DOHH2 (cell line): ENCODE measurements around the gene MTFMT.

Experiments used
- EZH2phosphoT487 ChIP-seq: fragments of 200-600 bp; sonication (generic); IDR thresholded peaks from 2 replicates; pipeline ENCODE4 v1.6.1; 2017; ENCODE audit warnings: borderline replicate concordance, mild to moderate bottlenecking, antibody characterized with exemption, low read length, moderate library complexity, mixed read lengths
- TF ChIP-seq, protein P1 (sequence below): fragments of 200-600 bp; sonication (generic); IDR thresholded peaks from one replicate; pipeline ENCODE4 v1.5.1; 2014; ENCODE audit warnings: antibody characterized with exemption, mild to moderate bottlenecking, low read depth, low read length; ENCODE audit not compliant: poor library complexity, severe bottlenecking

DNA sequence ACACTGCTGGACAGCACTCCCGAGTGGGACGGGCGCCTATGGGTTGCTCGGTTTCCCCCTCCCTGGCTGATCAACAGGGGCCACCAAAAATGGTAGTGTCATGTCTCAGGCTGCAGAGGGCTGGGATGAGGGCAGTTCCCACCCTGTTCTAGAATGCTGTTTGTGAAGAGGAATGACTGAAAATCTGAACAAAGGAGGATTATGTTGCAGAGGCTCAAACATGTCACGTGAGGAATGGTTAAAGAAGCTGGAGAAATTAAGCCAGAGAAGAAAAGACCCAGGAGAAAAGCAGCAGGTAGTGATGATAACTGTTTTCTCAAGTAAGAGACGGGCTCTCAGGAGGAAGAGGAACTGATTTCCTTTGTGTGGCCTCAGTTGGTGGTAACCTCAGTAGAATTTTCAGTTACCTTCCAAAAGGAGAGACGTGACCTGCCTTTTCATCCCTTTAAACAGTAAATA, 50.2 kb downstream of the MTFMT start:
- TF ChIP-seq, protein P1, sequence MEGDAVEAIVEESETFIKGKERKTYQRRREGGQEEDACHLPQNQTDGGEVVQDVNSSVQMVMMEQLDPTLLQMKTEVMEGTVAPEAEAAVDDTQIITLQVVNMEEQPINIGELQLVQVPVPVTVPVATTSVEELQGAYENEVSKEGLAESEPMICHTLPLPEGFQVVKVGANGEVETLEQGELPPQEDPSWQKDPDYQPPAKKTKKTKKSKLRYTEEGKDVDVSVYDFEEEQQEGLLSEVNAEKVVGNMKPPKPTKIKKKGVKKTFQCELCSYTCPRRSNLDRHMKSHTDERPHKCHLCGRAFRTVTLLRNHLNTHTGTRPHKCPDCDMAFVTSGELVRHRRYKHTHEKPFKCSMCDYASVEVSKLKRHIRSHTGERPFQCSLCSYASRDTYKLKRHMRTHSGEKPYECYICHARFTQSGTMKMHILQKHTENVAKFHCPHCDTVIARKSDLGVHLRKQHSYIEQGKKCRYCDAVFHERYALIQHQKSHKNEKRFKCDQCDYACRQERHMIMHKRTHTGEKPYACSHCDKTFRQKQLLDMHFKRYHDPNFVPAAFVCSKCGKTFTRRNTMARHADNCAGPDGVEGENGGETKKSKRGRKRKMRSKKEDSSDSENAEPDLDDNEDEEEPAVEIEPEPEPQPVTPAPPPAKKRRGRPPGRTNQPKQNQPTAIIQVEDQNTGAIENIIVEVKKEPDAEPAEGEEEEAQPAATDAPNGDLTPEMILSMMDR, result no peak
- no peak for TF ChIP-seq EZH2phosphoT487
